GM18502 (cell line): Measurements from ENCODE around the gene PEX7.
"Not testable (repeated sequence)": the region's sequence is repeated elsewhere in the genome, so short reads cannot be mapped to it uniquely, and the experiment has no call there.

Source experiments
- ATAC-seq: cut with Tn5 transposase; IDR thresholded peaks from one replicate; pipeline ENCODE4 v1.9.1; 2021; ENCODE audit warnings: mild to moderate bottlenecking; ENCODE audit not compliant: unreplicated experiment, poor library complexity

Gene PEX7

GRCh38 chr6:136831873-136832562, 9.6 kb downstream of the PEX7 start:
- no peak for ATAC-seq

- no peak for ATAC-seq
Measured at GRCh38 chr6:136840276-136841001, 18.0 kb downstream of the PEX7 start.

GRCh38 chr6:136843210-136843609, 20.8 kb downstream of the PEX7 start:
- ATAC-seq, result no peak

- no peak for ATAC-seq
Measured at GRCh38 chr6:136846046-136846445, 23.7 kb downstream of the PEX7 start.

DNA sequence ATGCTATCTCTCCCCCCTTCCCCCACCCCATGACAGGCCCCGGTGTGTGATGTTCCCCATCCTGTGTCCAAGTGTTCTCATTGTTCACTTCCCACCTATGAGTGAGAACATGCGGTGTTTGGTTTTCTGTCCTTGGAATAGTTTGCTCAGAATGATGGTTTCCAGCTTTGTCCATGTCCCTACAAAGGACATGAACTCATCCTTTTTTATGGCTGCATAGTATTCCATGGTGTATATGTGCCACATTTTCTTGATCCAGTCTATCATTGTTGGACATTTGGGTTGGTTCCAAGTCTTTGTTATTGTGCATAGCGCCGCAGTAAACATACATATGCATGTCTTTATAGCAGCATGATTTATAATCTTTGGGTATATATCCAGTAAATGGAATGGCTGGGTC, 24.1 kb downstream of the PEX7 start:
- not testable (repeated sequence) for ATAC-seq

- not testable (repeated sequence) for ATAC-seq
Measured at GRCh38 chr6:136849979-136850563, 27.7 kb downstream of the PEX7 start.

GRCh38 chr6:136859430-136859829, 37.0 kb downstream of the PEX7 start:
- no peak for ATAC-seq

DNA sequence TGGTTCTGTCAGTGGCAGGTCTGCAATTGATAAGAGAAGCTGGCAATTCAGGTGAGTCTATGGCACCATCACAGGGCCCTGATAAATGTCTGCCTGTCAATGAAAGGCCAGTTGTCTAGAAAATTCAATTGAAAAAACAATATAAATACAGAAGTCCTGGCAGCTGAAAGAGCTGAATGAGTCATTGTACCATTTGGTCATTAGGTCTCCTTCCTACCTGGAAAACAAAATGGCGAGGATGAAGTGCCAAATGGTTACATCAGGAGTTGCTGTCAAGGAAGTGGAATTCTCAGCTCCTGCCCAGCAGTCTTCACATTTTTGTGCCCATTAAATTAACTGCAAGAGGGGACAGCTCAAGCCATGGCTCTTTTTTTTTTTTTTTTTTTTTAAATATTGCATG, 37.7 kb downstream of the PEX7 start:
- no peak for ATAC-seq

DNA sequence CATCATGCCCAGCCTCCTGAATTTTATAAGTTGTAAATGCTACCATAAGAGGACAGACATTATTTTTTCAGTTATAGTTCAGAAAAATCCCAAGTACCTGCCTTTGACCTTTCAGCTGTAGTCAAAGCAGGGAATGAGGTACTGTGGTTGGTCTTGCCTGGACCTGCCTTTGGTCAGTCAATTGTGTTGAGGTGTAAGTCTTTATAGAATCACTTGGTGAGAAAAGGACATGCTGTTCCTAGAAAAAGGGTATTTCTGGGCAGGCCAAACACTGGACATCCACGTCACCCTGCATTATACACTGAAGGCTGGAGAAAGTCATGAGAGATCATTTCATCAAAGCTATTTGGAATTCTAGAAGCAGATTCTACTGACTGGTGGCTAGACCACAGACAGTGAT, 40.3 kb downstream of the PEX7 start:
- ATAC-seq, result no peak

- ATAC-seq, result no peak
Measured at GRCh38 chr6:136863752-136864151, 41.4 kb downstream of the PEX7 start.

- no peak for ATAC-seq
Measured at GRCh38 chr6:136864676-136865075, 42.3 kb downstream of the PEX7 start.

GRCh38 chr6:136866872-136867416, 44.6 kb downstream of the PEX7 start:
- ATAC-seq, result no peak

DNA sequence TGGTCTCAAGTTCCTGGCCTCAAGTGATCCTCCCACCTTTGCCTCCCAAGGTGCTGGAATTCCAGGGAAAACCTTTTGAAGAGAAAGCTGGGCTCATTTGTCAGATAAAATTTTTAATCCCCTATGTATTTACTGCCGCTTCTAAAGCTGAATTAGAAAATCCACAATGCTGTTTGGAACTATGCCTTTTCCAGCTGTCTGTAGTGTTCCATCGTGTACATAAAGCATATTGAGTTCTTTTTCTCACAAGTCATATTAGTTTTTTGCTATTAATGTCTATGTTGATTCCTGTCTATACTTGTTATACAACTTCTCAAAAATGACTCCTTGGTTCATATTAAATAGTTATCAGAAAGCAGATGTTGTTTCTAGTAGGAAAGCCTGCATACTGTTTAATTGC, 47.1 kb downstream of the PEX7 start:
- ATAC-seq, result no peak

- no peak for ATAC-seq
Measured at GRCh38 chr6:136873748-136874147, 51.4 kb downstream of the PEX7 start.

- ATAC-seq, result not testable (repeated sequence)
Measured at GRCh38 chr6:136876469-136876868, 54.1 kb downstream of the PEX7 start.

DNA sequence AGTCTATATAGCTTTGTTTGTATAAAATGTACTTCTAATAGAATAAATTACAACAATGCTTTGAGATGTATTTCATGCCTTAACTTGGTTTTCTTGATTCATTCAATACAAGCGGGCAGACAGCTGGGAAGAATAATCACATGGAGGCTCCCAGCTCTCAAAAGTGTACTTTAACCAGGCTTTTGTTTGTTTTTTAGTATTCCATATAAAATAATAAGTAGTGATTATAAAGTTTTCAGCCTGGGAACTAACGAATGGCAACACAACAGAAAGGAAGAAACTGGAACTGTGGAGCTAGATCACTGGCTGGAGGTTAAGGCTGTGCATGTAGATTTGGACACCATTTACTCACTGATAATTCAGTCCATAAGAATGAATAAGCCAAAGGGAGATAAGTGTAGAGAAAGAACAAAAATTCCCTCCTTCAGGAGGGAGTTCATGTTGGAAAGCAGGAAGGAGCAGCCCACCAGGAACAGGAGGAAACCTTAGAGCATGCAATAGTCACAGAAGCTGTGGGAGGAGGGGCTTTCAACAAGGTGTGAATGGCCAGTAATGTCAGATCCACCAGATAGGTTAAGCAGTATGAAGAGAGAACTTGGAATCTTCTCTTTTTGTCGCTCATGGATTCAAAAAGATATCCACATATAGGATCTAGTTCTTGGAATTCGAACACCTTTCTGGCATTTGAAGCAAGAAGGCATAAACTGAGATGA, 58.5 kb downstream of the PEX7 start:
- ATAC-seq, result no peak

GRCh38 chr6:136886091-136886490, 63.7 kb downstream of the PEX7 start:
- no peak for ATAC-seq

- no peak for ATAC-seq
Measured at GRCh38 chr6:136887953-136888352, 65.6 kb downstream of the PEX7 start.

DNA sequence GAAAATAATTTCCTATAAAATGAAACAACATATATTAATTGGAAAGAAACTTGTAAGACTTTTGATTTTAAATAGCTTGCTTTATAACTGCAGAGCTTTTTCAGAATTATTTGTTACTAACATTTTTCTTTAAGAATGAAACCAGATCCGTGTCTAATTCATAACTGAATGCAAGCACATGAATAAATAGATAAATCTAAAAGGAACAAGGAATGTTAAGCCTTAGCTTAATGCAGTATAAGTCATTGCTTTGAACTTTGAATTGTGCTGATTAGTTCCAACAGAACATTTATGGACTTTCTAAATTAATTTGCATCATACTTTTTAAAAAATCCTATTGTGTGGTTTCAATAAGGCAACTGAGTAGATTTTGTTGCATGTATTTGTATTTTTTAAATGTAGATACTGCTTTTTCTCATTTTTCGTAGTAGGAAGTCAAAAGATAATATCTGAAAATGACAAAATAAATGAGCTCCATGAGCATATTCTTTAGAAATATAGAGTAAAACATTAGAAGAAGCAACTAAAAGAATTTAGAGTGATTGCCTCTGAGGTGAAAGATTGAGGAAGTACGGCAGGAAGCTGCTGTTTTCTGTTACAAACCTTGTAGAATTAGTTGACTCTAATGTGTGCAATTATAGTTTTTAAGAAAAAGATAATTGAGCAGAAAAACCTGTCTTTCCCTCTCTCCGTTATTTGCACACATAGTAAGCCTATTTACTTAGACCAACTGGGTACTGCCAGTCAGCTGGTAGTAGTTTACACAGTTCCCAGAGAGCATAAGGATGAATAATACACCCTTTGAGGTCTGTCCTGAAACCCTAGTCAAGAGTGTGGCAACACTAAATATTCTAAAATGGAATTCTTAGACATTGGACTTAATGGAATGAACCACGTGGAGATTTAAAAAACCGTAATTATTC, 67.1 kb downstream of the PEX7 start:
- no peak for ATAC-seq
